Measurements from ENCODE around the gene LRP2. TPM values are rescaled to one million over a fixed set of nuclear protein-coding genes. Genes with fewer than 3 reads are reported as not detected.
"Not testable (repeated sequence)": the region's sequence is repeated elsewhere in the genome, so short reads cannot be mapped to it uniquely, and the experiment has no call there.

Gene LRP2
- total RNA-seq, 1 experiment from 2014 or later: 0.59 TPM

DNA sequence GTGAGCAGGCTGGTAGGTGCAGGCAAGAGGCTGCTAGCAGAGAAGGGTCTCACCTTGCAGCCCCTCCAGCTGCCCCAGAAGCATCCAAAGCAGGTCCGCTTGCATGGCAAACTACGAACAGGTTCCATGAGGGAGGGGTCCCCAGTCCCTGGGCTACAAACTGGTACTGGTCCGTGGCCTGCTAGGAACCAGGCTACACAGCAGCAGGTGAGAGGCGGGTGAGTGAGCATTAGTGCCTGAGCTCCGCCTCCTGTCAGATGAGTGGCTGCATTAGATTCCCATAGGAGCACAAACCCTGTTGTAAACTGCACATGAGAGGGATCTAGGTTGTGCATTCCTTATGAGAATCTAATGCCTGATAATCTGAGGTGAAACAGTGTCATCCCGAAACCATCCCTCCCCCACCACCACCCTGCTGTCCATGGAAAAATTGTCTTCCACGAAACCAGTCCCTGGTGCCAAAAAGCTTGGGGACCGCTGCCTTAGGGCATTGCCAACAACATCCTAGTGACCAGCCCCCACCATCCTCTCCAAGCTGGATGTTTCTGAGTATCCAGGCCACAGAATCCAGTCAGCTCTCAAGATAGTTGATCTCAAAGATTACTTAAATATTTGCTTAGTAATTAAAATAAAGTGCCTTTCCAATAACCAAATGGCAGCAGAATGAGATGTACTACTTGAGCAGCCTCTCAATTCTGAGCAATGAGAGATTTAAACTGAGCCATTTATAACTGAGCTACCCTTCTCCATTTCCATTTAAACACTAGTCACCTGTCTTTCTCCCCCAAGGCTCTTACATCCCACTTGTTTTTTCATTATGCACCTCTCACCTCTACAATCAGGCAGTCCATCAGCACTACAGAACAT, 32.4 kb downstream of the LRP2 start:
- DNase-seq (ENCODE audit: low spot score): no peak
- POLR2A ChIA-PET: interaction anchor here (0.5 kb wide), 1 partner anchor 213 kb away, joined by 3 read pairs; no protein-coding TSS in a partner anchor

DNA sequence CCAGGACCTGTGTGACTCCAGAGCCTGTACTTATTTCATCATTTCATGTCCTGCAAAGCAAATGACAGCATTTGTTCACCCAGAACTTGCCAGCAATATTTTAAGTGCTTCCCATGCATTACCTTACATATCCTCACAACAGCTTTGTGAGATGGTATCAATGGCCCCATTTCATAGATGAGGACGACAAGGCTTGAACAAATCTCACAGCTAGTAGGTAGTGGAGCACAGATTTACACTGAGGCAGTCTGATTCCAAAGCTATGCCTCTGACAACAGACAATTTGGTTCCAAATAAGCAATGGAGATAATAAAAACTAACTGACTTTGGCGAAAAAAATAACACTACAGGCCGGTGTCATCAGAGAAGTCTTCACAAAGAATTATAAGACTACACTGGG, 33.5 kb downstream of the LRP2 start:
- DNase-seq (ENCODE audit: low spot score) (no peak), ATAC-seq (no peak)
- H3K9me3 Mint-ChIP-seq: peaks cover 16% of the 10 kb centered on the region
- H3K36me3 Mint-ChIP-seq: peaks cover 10% of the 10 kb centered on the region
- no peaks in the 10 kb centered on the region for H3K4me1 Mint-ChIP-seq
- POLR2A ChIA-PET: no interaction called here
- CTCF ChIA-PET: interaction anchor here (1.2 kb wide), 1 partner anchor 219 kb away, joined by 3 read pairs; no protein-coding TSS in a partner anchor
- H3K27me3 Mint-ChIP-seq (ENCODE audit: low read depth): no peaks in the 10 kb centered on the region
- H3K27ac Mint-ChIP-seq: no peak overlapping the region
- no peak for TF ChIP-seq CBFB (CRISPR knock-in tag; IDR thresholded peaks at IDR 0.05; ENCODE audit: low read depth)
- TF ChIP-seq TEAD1 (CRISPR knock-in tag; IDR thresholded peaks at IDR 0.05): no peak
- TF ChIP-seq, protein P1, sequence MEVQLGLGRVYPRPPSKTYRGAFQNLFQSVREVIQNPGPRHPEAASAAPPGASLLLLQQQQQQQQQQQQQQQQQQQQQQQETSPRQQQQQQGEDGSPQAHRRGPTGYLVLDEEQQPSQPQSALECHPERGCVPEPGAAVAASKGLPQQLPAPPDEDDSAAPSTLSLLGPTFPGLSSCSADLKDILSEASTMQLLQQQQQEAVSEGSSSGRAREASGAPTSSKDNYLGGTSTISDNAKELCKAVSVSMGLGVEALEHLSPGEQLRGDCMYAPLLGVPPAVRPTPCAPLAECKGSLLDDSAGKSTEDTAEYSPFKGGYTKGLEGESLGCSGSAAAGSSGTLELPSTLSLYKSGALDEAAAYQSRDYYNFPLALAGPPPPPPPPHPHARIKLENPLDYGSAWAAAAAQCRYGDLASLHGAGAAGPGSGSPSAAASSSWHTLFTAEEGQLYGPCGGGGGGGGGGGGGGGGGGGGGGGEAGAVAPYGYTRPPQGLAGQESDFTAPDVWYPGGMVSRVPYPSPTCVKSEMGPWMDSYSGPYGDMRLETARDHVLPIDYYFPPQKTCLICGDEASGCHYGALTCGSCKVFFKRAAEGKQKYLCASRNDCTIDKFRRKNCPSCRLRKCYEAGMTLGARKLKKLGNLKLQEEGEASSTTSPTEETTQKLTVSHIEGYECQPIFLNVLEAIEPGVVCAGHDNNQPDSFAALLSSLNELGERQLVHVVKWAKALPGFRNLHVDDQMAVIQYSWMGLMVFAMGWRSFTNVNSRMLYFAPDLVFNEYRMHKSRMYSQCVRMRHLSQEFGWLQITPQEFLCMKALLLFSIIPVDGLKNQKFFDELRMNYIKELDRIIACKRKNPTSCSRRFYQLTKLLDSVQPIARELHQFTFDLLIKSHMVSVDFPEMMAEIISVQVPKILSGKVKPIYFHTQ (CRISPR knock-in tag; IDR thresholded peaks at IDR 0.05): no peak
- TF ChIP-seq MXD4 (CRISPR knock-in tag; IDR thresholded peaks at IDR 0.05; ENCODE audit: borderline replicate concordance): no peak
- TF ChIP-seq NFATC4 (CRISPR knock-in tag; IDR thresholded peaks at IDR 0.05): no peak
- H3K4me3 Mint-ChIP-seq: no peak overlapping the region

More for the DNA sequence above, 32.4 kb downstream of the LRP2 start:
- Mint-ChIP-seq H3K4me1 (no peaks in the 10 kb centered on the region), H3K27me3 (ENCODE audit: low read depth) (no peaks in the 10 kb centered on the region), H3K36me3 (peaks cover 10% of the 10 kb centered on the region), H3K4me3 (no peak overlapping the region), H3K27ac (no peak overlapping the region), H3K9me3 (peaks cover 16% of the 10 kb centered on the region)
- TF ChIP-seq HMGA2 (CRISPR knock-in tag; IDR thresholded peaks at IDR 0.05) (no peak), IRF2 (CRISPR knock-in tag; IDR thresholded peaks at IDR 0.05; ENCODE audit: borderline replicate concordance, low read depth) (no peak), KAT7 (CRISPR knock-in tag; IDR thresholded peaks at IDR 0.05; ENCODE audit: borderline replicate concordance) (no peak), FOXK1 (CRISPR knock-in tag; IDR thresholded peaks at IDR 0.05) (no peak), GRHL2 (CRISPR knock-in tag; IDR thresholded peaks at IDR 0.05; ENCODE audit: insufficient replicate concordance, severe bottlenecking) (no peak), NR3C1 (CRISPR knock-in tag; conservative IDR thresholded peaks at IDR 0.05; ENCODE audit: low read depth) (no peak), ZNF396 (CRISPR knock-in tag; IDR thresholded peaks at IDR 0.05; ENCODE audit: borderline replicate concordance) (no peak), ELF4 (CRISPR knock-in tag; IDR thresholded peaks at IDR 0.05; ENCODE audit: low read depth) (no peak), ZNF121 (CRISPR knock-in tag; IDR thresholded peaks at IDR 0.05) (no peak), ESRRA (CRISPR knock-in tag; IDR thresholded peaks at IDR 0.05; ENCODE audit: borderline replicate concordance) (no peak), ZNF263 (CRISPR knock-in tag; IDR thresholded peaks at IDR 0.05; ENCODE audit: low read depth) (no peak), GTF2I (CRISPR knock-in tag; conservative IDR thresholded peaks at IDR 0.05) (no peak), ETV6 (CRISPR knock-in tag; IDR thresholded peaks at IDR 0.05) (no peak), SP1 (CRISPR knock-in tag; conservative IDR thresholded peaks at IDR 0.05) (no peak), MYBL2 (CRISPR knock-in tag; IDR thresholded peaks at IDR 0.05) (no peak)
- TF ChIP-seq, protein P2, sequence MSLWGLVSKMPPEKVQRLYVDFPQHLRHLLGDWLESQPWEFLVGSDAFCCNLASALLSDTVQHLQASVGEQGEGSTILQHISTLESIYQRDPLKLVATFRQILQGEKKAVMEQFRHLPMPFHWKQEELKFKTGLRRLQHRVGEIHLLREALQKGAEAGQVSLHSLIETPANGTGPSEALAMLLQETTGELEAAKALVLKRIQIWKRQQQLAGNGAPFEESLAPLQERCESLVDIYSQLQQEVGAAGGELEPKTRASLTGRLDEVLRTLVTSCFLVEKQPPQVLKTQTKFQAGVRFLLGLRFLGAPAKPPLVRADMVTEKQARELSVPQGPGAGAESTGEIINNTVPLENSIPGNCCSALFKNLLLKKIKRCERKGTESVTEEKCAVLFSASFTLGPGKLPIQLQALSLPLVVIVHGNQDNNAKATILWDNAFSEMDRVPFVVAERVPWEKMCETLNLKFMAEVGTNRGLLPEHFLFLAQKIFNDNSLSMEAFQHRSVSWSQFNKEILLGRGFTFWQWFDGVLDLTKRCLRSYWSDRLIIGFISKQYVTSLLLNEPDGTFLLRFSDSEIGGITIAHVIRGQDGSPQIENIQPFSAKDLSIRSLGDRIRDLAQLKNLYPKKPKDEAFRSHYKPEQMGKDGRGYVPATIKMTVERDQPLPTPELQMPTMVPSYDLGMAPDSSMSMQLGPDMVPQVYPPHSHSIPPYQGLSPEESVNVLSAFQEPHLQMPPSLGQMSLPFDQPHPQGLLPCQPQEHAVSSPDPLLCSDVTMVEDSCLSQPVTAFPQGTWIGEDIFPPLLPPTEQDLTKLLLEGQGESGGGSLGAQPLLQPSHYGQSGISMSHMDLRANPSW (CRISPR knock-in tag; conservative IDR thresholded peaks at IDR 0.05; ENCODE audit: low read depth): no peak
- TF ChIP-seq, protein P3, sequence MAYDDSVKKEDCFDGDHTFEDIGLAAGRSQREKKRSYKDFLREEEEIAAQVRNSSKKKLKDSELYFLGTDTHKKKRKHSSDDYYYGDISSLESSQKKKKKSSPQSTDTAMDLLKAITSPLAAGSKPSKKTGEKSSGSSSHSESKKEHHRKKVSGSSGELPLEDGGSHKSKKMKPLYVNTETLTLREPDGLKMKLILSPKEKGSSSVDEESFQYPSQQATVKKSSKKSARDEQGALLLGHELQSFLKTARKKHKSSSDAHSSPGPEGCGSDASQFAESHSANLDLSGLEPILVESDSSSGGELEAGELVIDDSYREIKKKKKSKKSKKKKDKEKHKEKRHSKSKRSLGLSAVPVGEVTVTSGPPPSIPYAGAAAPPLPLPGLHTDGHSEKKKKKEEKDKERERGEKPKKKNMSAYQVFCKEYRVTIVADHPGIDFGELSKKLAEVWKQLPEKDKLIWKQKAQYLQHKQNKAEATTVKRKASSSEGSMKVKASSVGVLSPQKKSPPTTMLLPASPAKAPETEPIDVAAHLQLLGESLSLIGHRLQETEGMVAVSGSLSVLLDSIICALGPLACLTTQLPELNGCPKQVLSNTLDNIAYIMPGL (CRISPR knock-in tag; IDR thresholded peaks at IDR 0.05): no peak
- CTCF ChIA-PET: no interaction called here
- no peak for ATAC-seq

DNA sequence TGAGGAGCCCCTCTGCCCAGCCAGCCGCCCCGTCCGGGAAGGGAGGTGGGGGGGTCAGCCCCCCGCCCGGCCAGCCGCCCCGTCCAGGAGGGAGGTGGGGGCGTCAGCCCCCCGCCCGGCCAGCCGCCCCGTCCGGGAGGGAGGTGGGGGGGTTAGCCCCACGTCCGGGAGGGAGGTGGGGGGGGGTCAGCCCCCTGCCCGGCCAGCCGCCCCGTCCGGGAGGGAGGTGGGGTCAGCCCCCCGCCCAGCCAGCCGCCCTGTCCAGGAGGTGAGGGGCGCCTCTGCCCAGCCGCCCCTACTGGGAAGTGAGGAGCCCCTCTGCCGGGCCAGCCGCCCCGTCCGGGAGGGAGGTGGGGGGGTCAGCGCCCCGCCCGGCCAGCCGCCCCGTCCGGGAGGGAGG, 34.5 kb downstream of the LRP2 start:
- CTCF ChIA-PET: interaction anchor here (0.6 to 1.2 kb wide), 2 partner anchors 69 to 218 kb away, joined by 3 to 4 read pairs; no protein-coding TSS in a partner anchor
- H3K27ac Mint-ChIP-seq; DNase-seq (ENCODE audit: low spot score); H3K27me3 Mint-ChIP-seq (ENCODE audit: low read depth); H3K4me1 Mint-ChIP-seq; POLR2A ChIA-PET; ATAC-seq; H3K4me3 Mint-ChIP-seq: not testable (repeated sequence)
- Mint-ChIP-seq H3K36me3 (peaks cover 10% of the 10 kb centered on the region), H3K9me3 (peaks cover 16% of the 10 kb centered on the region)

DNA sequence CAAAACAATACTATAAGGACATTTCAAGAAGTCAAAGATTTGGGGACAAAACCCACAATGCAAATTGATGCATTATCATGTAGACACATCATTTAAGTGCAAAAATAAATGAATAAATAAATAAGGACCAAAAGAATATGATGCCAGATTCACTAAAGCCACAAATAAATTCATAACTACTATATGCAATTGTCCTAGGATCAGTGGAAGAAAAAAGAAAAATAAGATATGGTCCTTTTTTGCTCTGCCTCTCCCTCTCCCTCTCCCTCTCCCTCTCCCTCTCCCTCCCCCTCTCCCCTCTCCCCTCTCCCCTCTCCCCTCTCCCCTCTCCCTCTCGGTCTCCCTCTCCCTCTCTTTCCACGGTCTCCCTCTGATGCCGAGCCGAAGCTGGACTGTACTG, 36.4 kb downstream of the LRP2 start:
- H3K4me1 Mint-ChIP-seq; DNase-seq (ENCODE audit: low spot score); H3K4me3 Mint-ChIP-seq; H3K27ac Mint-ChIP-seq; ATAC-seq; CTCF ChIA-PET; H3K27me3 Mint-ChIP-seq (ENCODE audit: low read depth); POLR2A ChIA-PET: not testable (repeated sequence)
- Mint-ChIP-seq H3K36me3 (peaks cover 10% of the 10 kb centered on the region), H3K9me3 (peaks cover 16% of the 10 kb centered on the region)

All from WTC11 (cell line).